SU-DHL-6 (cell line): ENCODE data around the gene TSPAN16.

Experiments used
- CTCF ChIP-seq: fragments of 200-600 bp; sonication (generic); IDR thresholded peaks from one replicate; pipeline ENCODE4 v1.5.1; 2017; ENCODE audit warnings: antibody characterized with exemption, mild to moderate bottlenecking, low read length, moderate library complexity; ENCODE audit not compliant: insufficient read depth, poor library complexity, severe bottlenecking
- EZH2phosphoT487 ChIP-seq: fragments of 200-600 bp; sonication (generic), shearing (Covaris generic); conservative IDR thresholded peaks from 2 replicates; pipeline ENCODE4 v1.6.1; 2018; ENCODE audit warnings: mild to moderate bottlenecking, antibody characterized with exemption, low read length, moderate library complexity, mixed read lengths

- TF ChIP-seq CTCF (no peak), EZH2phosphoT487 (no peak)
These were observed 34.2 kb downstream of the TSPAN16 start for GRCh38 chr19:11330127-11330526.
